Adipose tissue (tissue), 3 donors: ENCODE measurements around the gene TTR. TPM values are rescaled to one million over a fixed set of nuclear protein-coding genes. Genes with fewer than 3 reads are reported as not detected.

Experiments
- H3K27ac ChIP-seq: one replicate; pipeline ENCODE4 v1.5.1; 2013; ENCODE audit warnings: low read depth, low read length
- WGBS, 3 donors: extraction: QIAGEN DNeasy Blood & Tissue Kit; methylation state at CpG; one replicate each; pipeline ENCODE4 v1.1.7; 2013; 5-methylcytosine and 5-hydroxymethylcytosine counted together
- polyA plus RNA-seq, 3 donors: library from polyadenylated mRNA; stranded (reverse); fragments of 200-250 nt; gene quantifications; one replicate each; pipeline ENCODE4 v1.2.3, GENCODE V29; 2013
- donor health status: healthy with polysubstance abuse.
- donor health status: Bipolar disorder and iron deficiency.
- donor health status: healthy.

Gene TTR
- polyA plus RNA-seq, 3 donors, result 1.1 to 223 (median 2.2) TPM

GRCh38 chr18:31609886-31610285, 18.2 kb downstream of the TTR start:
- WGBS, 3 donors, result 82 to 88% (median 83%) methylated on average over 2 of the region's 2 CpGs

DNA sequence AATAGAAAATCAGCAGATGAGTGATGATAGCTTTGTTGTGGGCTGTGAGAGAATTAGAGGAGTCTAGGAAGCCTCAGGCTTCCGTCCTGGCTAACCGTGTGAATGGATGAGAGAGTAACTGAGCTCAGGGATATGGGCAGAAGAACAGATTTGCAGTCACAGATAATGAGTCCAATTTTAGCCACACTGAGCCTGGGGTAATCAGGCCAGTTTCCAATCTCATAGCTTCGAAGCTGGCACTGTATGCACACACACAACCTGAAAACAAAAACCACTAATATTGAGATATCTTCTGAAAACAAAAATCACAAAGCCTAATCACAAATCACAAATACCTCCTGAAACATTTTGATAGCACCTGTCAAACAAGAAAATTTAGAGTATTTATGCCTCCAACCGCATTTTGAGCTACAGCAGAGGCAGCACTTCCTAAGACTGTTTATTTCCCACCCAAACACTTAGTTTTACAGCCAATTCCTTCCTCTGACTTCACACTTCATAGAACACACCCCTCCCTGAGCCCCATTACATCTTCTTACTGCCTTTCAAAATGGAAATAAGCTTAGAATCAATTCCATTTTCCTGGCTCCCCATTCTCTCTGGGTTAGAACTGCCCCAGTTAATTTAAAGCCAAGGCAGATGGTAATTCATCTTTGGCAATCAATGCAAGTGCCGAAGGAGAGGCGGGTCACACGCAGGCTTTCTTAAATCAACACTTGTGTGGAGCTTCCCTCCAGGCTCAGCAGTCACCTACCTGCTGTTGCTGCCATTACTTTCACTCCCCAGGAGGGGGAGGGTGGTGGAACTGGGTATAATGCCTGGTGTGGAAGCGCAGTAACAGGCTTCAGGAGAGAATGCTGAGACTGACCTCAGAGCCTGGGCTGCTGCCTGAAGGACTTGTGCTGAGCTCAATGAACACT, 18.9 kb downstream of the TTR start:
- WGBS, 3 donors, result 40 to 54% (median 44%) methylated on average over 8 of the region's 8 CpGs
- H3K27ac ChIP-seq, result no peak overlapping the region

More at GRCh38 chr18:31609886-31610285, 18.2 kb downstream of the TTR start:
- no peak overlapping the region for H3K27ac ChIP-seq

GRCh38 chr18:31611511-31611910, 19.8 kb downstream of the TTR start:
- H3K27ac ChIP-seq, result no peak overlapping the region
- WGBS, 3 donors, result 83 to 93% (median 90%) methylated on average over 5 of the region's 5 CpGs

DNA sequence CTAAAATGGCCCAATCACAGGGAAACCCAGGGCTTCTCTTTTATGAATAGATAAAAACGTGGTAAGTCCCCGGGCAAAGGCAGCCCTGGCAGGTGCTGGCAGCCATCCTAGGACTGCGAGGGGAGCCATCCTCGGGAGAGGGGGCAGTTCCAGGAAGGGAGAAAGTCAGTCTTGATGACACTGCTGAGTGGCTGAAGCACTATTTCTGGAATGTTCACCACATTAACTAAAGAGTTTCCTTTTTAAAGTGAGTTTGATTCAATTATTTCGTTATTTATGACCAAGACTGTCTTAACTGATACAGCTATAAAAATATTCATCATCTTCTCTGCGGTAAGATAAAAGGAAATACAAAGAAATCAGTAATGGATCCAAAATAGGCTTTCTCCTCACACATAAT, 20.4 kb downstream of the TTR start:
- no peak overlapping the region for H3K27ac ChIP-seq
- 53 to 70% (median 63%) methylated on average over 6 of the region's 6 CpGs for WGBS, 3 donors

DNA sequence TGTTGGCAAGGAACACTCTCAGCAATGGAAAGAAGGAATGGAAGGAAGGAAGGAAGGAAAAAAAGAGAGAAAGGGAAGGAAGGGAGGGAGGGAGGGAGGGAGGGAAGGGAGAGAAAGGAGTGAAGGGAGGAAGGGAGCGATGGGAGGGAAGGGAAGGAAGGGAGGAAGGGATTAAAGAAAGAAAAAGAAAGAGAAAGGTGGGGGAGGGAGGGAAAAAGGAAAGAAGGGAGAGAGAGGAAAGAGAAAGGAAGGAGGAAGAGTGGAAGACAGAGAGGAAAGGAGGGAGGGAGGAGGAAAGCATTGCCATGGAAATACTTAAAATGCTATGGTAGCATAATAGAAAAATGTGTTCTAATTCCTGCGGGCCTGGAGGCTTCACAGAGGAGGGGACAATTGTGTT, 22.4 kb downstream of the TTR start:
- WGBS, 3 donors, result 72 to 86% (median 74%) methylated on average over 2 of the region's 2 CpGs
- H3K27ac ChIP-seq, result no peak overlapping the region

- H3K27ac ChIP-seq, result no peak overlapping the region
- WGBS, 3 donors, result 80 to 89% (median 85%) methylated on average over 4 of the region's 4 CpGs
Observed at GRCh38 chr18:31616586-31616985, 24.9 kb downstream of the TTR start.

GRCh38 chr18:31617031-31617717, 25.5 kb downstream of the TTR start:
- 57 to 67% (median 61%) methylated on average over 5 of the region's 5 CpGs for WGBS, 3 donors

DNA sequence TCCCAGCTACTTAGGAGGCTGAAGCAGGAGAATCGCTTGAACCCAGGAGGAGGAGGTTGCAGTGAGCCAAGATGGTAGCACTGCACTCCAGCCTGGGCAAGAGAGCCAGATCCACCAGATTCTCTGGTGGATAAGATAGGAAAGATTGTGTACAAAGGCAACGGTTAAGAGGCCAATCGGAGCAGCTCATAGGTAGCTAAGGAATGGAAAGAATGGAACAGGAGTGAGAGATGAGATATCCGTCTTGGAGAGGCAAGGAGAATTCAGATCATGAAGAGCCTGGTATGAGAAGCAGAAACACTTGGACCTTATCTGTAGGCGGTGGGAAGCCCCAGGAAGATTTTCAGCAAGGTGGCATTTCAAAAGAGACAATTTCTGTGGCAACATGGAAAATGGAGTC, 27.1 kb downstream of the TTR start:
- H3K27ac ChIP-seq, result no peak overlapping the region
- 93 to 94% (median 94%) methylated on average over 5 of the region's 5 CpGs for WGBS, 3 donors

More at GRCh38 chr18:31617031-31617717, 25.5 kb downstream of the TTR start:
- H3K27ac ChIP-seq, result no peak overlapping the region

DNA sequence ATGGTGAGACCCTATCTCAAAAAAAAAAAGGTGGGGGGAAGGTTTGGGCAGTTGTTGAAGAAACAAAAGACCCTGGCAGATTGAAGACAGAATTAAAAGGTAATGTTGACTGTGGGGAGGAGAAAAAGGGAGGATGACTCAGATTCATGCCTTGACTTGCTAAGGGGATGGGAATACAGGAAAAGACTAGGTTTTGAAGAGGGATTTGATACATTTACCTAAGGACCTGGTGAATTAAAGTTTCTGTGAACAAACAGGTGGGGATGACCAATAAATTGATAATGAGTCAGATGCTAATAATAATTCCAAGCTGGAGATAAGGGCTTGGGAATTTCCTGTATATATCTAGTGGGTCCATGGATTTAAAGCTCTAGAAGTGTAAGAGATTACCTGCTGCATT, 27.6 kb downstream of the TTR start:
- no peak overlapping the region for H3K27ac ChIP-seq

DNA sequence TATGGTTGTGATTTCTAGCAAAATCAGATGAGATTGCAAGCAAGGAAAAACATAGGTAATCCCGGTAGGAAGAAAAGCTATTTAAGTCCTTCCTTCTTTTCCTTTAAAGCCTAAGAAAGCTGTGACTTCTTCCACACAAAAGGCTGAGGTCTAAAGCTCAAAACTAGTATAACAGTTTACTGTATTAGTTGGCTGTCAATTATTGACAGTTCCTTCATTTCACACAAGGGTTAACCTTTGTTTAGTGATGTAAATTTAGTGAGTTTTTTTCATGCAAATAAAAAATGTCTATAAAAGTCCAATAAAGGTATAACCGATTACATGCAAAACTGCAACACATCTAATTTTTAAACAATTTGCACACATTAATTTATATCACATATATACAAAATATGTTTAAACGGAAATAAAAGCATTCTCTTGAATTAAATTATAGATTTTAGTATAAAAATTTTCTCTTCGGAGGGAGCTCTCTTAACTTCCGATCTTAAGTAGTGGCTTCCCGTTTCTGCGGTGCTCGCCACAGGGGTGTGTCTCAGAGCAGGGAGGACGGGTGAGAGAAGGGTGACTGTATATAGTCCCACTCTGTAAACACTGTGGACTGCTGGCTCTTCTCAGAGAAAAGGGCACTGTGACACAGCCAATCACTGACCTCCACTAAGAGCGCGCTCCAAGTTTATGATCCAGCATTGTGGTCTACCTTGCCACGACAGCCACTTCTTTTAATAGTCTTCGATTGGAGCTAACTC, 33.4 kb downstream of the TTR start:
- WGBS, 3 donors, result 80 to 93% (median 82%) methylated on average over 13 of the region's 13 CpGs
- H3K27ac ChIP-seq, result no peak overlapping the region

- no peak overlapping the region for H3K27ac ChIP-seq
- 96 to 99% (median 97%) methylated on average over 6 of the region's 6 CpGs for WGBS, 3 donors
Observed at GRCh38 chr18:31626409-31626808, 34.7 kb downstream of the TTR start.

DNA sequence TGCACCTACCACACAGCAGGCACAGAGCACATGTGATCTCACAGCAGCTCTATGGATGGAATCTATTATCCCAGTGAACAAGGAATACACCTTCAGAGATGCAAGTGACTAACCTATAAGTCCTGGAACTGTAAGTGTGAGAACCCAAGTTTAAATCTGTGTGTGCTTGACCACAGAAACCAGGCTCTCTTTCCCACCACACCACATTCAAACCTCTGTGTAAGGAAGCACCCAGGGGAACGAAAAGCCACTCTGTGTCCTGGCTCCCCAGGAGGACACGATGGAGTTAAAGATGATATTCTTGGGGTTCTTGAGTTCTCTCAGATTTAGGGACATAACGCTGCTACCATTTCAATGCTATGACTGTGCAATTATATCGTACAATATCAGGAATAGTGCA, 38.9 kb downstream of the TTR start:
- no peak overlapping the region for H3K27ac ChIP-seq
- 93 to 97% (median 97%) methylated on average over 4 of the region's 4 CpGs for WGBS, 3 donors

DNA sequence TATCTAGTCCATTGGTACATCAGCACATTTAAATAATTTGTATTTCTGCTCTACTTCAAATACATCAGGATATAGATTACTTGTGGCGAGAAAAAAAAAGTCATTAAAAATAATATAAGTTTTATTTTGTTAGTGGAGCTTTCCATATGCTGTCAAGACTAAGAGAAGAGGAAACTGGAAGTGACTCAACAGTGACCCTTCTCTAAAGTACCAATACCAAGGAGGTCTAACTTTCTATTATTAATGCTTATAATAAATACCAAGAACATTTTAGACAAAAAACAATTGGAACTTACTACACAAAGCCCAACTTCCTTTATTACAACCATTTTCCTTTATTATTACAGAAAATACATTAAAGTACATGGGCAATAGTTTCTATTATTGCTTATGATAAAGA, 39.8 kb downstream of the TTR start:
- WGBS, 3 donors, result 96 to 97% (median 97%) methylated on average over 1 of the region's 1 CpG
- no peak overlapping the region for H3K27ac ChIP-seq

DNA sequence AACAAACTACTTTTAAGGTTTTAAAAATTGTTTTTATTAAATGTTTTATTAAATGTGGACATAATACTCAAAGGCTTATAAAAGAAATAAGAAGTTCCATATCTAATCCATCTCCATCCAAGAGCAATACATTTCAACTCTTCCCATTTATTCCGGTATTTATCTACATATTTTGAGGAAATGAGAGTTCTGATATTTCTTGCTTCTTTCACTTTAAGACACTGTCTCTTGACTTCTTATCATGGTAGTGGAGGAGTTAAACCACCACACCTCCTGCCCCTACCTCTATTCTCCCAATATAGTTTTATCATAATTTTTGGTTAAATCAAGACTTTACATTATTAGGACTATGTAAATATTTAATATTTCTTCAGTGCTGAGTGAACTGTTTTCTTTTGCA, 40.7 kb downstream of the TTR start:
- H3K27ac ChIP-seq, result no peak overlapping the region
- 90 to 98% (median 91%) methylated on average over 1 of the region's 1 CpG for WGBS, 3 donors

GRCh38 chr18:31633392-31634330, 42.0 kb downstream of the TTR start:
- 54 to 81% (median 65%) methylated on average over 10 of the region's 10 CpGs for WGBS, 3 donors
- no peak overlapping the region for H3K27ac ChIP-seq

- no peak overlapping the region for H3K27ac ChIP-seq
- WGBS, 3 donors, result 45 to 69% (median 58%) methylated on average over 3 of the region's 3 CpGs
Observed at GRCh38 chr18:31634331-31634713, 42.6 kb downstream of the TTR start.

GRCh38 chr18:31636387-31636786, 44.7 kb downstream of the TTR start:
- H3K27ac ChIP-seq, result no peak overlapping the region

GRCh38 chr18:31637445-31637844, 45.8 kb downstream of the TTR start:
- 97 to 99% (median 98%) methylated on average over 3 of the region's 3 CpGs for WGBS, 3 donors
- no peak overlapping the region for H3K27ac ChIP-seq
